IMR-90 (cell line): ENCODE measurements around the gene KLHL11. TPM values are rescaled to one million over a fixed set of nuclear protein-coding genes. Genes with fewer than 3 reads are reported as not detected.

ENCODE experiments used
- ATAC-seq: fragments of 200-7000 bp; cut with Tn5 transposase; 2 replicates; pipeline ENCODE4 v1.9.1; 2020; ENCODE audit warnings: low read depth, mild to moderate bottlenecking, moderate library complexity
- BruUV-seq: library from RNA; stranded (reverse); fragments of 400-500 nt; replicated peaks from 2 replicates; lab custom pipeline; 2021; lab: Mats Ljungman, UMichigan
- CTCF ChIA-PET: fragments of 300-600 bp; formaldehyde crosslinking; extraction: SDS; loops from one replicate; lab custom pipeline; 2021; ENCODE audit warnings: antibody characterized with exemption; lab: Yijun Ruan, JAX
- POLR2A ChIA-PET: fragments of 300-600 bp; sonication (Branson Sonifier 250); formaldehyde crosslinking; loops from one replicate; lab custom pipeline; 2022; ENCODE audit warnings: antibody characterized with exemption; ENCODE audit not compliant: unreplicated experiment; lab: Charles Lee
- DNase-seq: peaks from one replicate; pipeline ENCODE4 v3.0.0; 2013
- H2AFZ ChIP-seq: replicated peaks from 2 replicates; pipeline ENCODE3; 2013; ENCODE audit warnings: low read length, mild to moderate bottlenecking; ENCODE audit not compliant: poor library complexity
- H2AK5ac ChIP-seq: 2 replicates; pipeline ENCODE4 v1.6.1; 2013; ENCODE audit warnings: low read depth, low read length, inconsistent platforms
- H2AK9ac ChIP-seq: replicated peaks from 2 replicates; pipeline ENCODE3; 2013; ENCODE audit warnings: mild to moderate bottlenecking, low read depth, low read length, moderate library complexity; ENCODE audit not compliant: poor library complexity
- H2BK120ac ChIP-seq: 2 replicates; pipeline ENCODE4 v1.6.1; 2013; ENCODE audit warnings: low read depth, low read length, inconsistent platforms
- H2BK15ac ChIP-seq: 3 replicates; pipeline ENCODE4 v1.6.1; 2013; ENCODE audit warnings: low read depth, low read length, inconsistent platforms
- H2BK20ac ChIP-seq: 2 replicates; pipeline ENCODE4 v1.6.1; 2013; ENCODE audit warnings: low read depth, mild to moderate bottlenecking, inconsistent platforms, low read length, moderate library complexity
- H2BK5ac ChIP-seq: 2 replicates; pipeline ENCODE4 v1.6.1; 2013; ENCODE audit warnings: mild to moderate bottlenecking, low read depth, low read length, inconsistent platforms; ENCODE audit not compliant: poor library complexity, severe bottlenecking
- H3K14ac ChIP-seq: replicated peaks from 2 replicates; pipeline ENCODE4 v1.6.1; 2013; ENCODE audit warnings: low read depth, low read length, inconsistent platforms
- H3K18ac ChIP-seq: 2 replicates; pipeline ENCODE4 v1.6.1; 2013; ENCODE audit warnings: low read depth, low read length, control low read depth
- H3K23ac ChIP-seq: 2 replicates; pipeline ENCODE4 v1.6.1; 2013; ENCODE audit warnings: low read depth, low read length, inconsistent platforms
- H3K27ac ChIP-seq: 2 replicates; pipeline ENCODE4 v1.5.1; 2013; ENCODE audit warnings: mild to moderate bottlenecking, control low read depth, low read length; ENCODE audit not compliant: insufficient read depth
- H3K27me3 ChIP-seq: 2 replicates; pipeline ENCODE4 v1.6.1; 2013; ENCODE audit warnings: low read length; ENCODE audit not compliant: control insufficient read depth, insufficient read depth
- H3K36me3 ChIP-seq: 2 replicates; pipeline ENCODE4 v1.6.1; 2013; ENCODE audit warnings: low read length, mixed read lengths; ENCODE audit not compliant: control insufficient read depth, insufficient read depth
- H3K4ac ChIP-seq: 2 replicates; pipeline ENCODE4 v1.6.1; 2013; ENCODE audit warnings: low read depth, low read length, inconsistent platforms
- H3K4me1 ChIP-seq: 2 replicates; pipeline ENCODE4 v1.6.1; 2013; ENCODE audit warnings: low read length, mixed read lengths; ENCODE audit not compliant: control insufficient read depth, insufficient read depth
- H3K4me2 ChIP-seq: 2 replicates; pipeline ENCODE4 v1.6.1; 2013; ENCODE audit warnings: low read depth, mild to moderate bottlenecking, control low read depth, low read length, moderate library complexity
- H3K4me3 ChIP-seq: 2 replicates; pipeline ENCODE4 v1.5.1; 2013; ENCODE audit warnings: low read depth, mild to moderate bottlenecking, control low read depth, low read length, moderate library complexity; ENCODE audit not compliant: insufficient read depth
- H3K56ac ChIP-seq: 2 replicates; pipeline ENCODE4 v1.6.1; 2013; ENCODE audit warnings: low read length, inconsistent platforms; ENCODE audit not compliant: insufficient read depth; ENCODE audit errors: extremely low read depth
- H3K79me1 ChIP-seq, 2 experiments: 2 replicates each; pipeline ENCODE4 v1.6.1; 2013; ENCODE audit warnings: low read length in 2 of 2, inconsistent platforms in 1 of 2, low read depth in 1 of 2
- H3K9ac ChIP-seq: 2 replicates; pipeline ENCODE4 v1.6.1; 2013; ENCODE audit warnings: low read depth, low read length, control low read depth
- H3K9me1 ChIP-seq: 2 replicates; pipeline ENCODE4 v1.6.1; 2013; ENCODE audit warnings: low read length, inconsistent platforms; ENCODE audit not compliant: insufficient read depth
- H3K9me3 ChIP-seq: 2 replicates; pipeline ENCODE4 v1.6.1; 2013; ENCODE audit warnings: low read length; ENCODE audit not compliant: control insufficient read depth, insufficient read depth
- H4K20me1 ChIP-seq: 2 replicates; pipeline ENCODE4 v1.6.1; 2013; ENCODE audit warnings: low read length, inconsistent platforms; ENCODE audit not compliant: insufficient read depth
- H4K5ac ChIP-seq: 2 replicates; pipeline ENCODE4 v1.6.1; 2013; ENCODE audit warnings: mild to moderate bottlenecking, low read depth, low read length, control low read depth
- H4K8ac ChIP-seq, 2 experiments: 2 replicates each; pipeline ENCODE4 v1.6.1; 2013; ENCODE audit warnings: low read depth in 2 of 2, low read length in 2 of 2, control low read depth in 1 of 2, inconsistent platforms in 1 of 2
- H4K91ac ChIP-seq: 2 replicates; pipeline ENCODE4 v1.6.1; 2013; ENCODE audit warnings: low read depth, low read length, inconsistent platforms; ENCODE audit not compliant: insufficient read depth
- CEBPB ChIP-seq: IDR thresholded peaks from 2 replicates; pipeline ENCODE4 v1.6.1; 2012; ENCODE audit warnings: low read depth, low read length, improper control_type of control experiment
- MAZ ChIP-seq: IDR thresholded peaks from 2 replicates; pipeline ENCODE4 v1.6.1; 2012; ENCODE audit warnings: low read depth, mild to moderate bottlenecking, low read length, improper control_type of control experiment, moderate library complexity, borderline replicate concordance
- MXI1 ChIP-seq: IDR thresholded peaks from 2 replicates; pipeline ENCODE4 v1.6.1; 2012; ENCODE audit warnings: low read depth, mild to moderate bottlenecking, low read length, moderate library complexity, borderline replicate concordance
- NFE2L2 ChIP-seq: fragments of 150-350 bp; IDR thresholded peaks from 2 replicates; pipeline ENCODE4 v1.6.1; 2016; ENCODE audit warnings: low read depth, mild to moderate bottlenecking, low read length
- POLR2A ChIP-seq: IDR thresholded peaks from 2 replicates; pipeline ENCODE4 v1.6.1; 2012; ENCODE audit warnings: mild to moderate bottlenecking, low read depth, low read length
- RAD21 ChIP-seq: IDR thresholded peaks from 2 replicates; pipeline ENCODE4 v1.6.1; 2012; ENCODE audit warnings: low read length, improper control_type of control experiment
- WGBS, 2 experiments: methylation state at CpG; one replicate each; pipeline versions ENCODE4 v1.1.5 to v1.1.7; 2013; ENCODE audit warnings: missing lambda C conversion rate in 2 of 2; ENCODE audit not compliant: insufficient read length in 1 of 2; ENCODE audit errors: extremely low coverage in 2 of 2; 5-methylcytosine and 5-hydroxymethylcytosine counted together
- dilution Hi-C: fragments of 300-500 bp; cut with HindIII; formaldehyde crosslinking; loops from one replicate; pipeline ENCODE4 v1.14.3; 2018; ENCODE audit warnings: low sequenced_read_pairs; ENCODE audit not compliant: unreplicated experiment
- in situ Hi-C: fragments of 300-500 bp; cut with MboI; formaldehyde crosslinking; loops from 3 replicates; pipeline ENCODE4 v1.14.3; 2019; ENCODE audit warnings: low sequenced_read_pairs, inconsistent platforms, mixed read lengths
- intact Hi-C: fragments of 100-400 bp; cut with micrococcal nuclease; formaldehyde crosslinking; loops from 2 replicates; pipeline ENCODE4 v1.10.0; 2022
- polyA plus RNA-seq, 3 experiments: library from polyadenylated mRNA; depleted of rRNA; stranded (reverse); fragments of >200 nt; gene quantifications; 2 replicates each; pipeline ENCODE4 v1.2.3, GENCODE V29; 2012; ENCODE audit warnings: low replicate concordance in 1 of 3
- total RNA-seq: library from RNA; depleted of rRNA; stranded (reverse); fragments of >200 nt; gene quantifications from 2 replicates; pipeline ENCODE4 v1.2.3, GENCODE V29; 2012

KLHL11 gene
- total and polyA plus RNA-seq, 2 of the 4 experiments (the other 2 are of a cell fraction), result 4.1 to 38.5 TPM

GRCh38 chr17:41812381-41813151, 52.7 kb downstream of the KLHL11 start, which contains the start of gene FKBP10:
Gene FKBP10 (plus strand): TSS chr17:41813004. CDS start chr17:41813035, 31 bp downstream.
- Histone ChIP-seq H2BK5ac (peak within 1 kb of the TSS; percentile 94), H2AK9ac (peak within 1 kb of the TSS; percentile 100), H3K36me3 (peaks cover 16% of the 10 kb centered on the region), H3K27me3 (no peaks in the 10 kb centered on the region), H4K8ac (peak within 1 kb of the TSS; percentile 92 to 94), H2BK120ac (peak within 1 kb of the TSS; percentile 81), H3K56ac (peak within 1 kb of the TSS; percentile 96), H3K9me3 (no peaks in the 10 kb centered on the region), H3K18ac (peak within 1 kb of the TSS; percentile 87), H4K20me1 (peaks cover 45% of the 10 kb centered on the region), H3K4me1 (peaks cover 23% of the 10 kb centered on the region), H4K91ac (peak within 1 kb of the TSS; percentile 95), H3K4me2 (peak within 1 kb of the TSS; percentile 94), H3K23ac (peak within 1 kb of the TSS; percentile 95), H2AK5ac (peak within 1 kb of the TSS; percentile 95), H3K14ac (peak within 1 kb of the TSS; percentile 100), H2BK15ac (peak within 1 kb of the TSS; percentile 98; the same call in 2 of the 3 replicates), H2AFZ (peak within 1 kb of the TSS; percentile 94), H3K27ac (peak within 1 kb of the TSS; percentile 93), H2BK20ac (peak within 1 kb of the TSS; percentile 72; the same call in 1 of the 2 replicates), H3K9me1 (peaks cover 30% of the 10 kb centered on the region), H3K4ac (peak within 1 kb of the TSS; percentile 100), H4K5ac (peak within 1 kb of the TSS; percentile 92), H3K4me3 (peak within 1 kb of the TSS; percentile 88), H3K9ac (peak within 1 kb of the TSS; percentile 96), H3K79me1 (peaks cover 19 to 85% of the 10 kb centered on the region in 2 experiments)
- ATAC-seq (peak; percentile 66), DNase-seq (peak; percentile 92)
- intact Hi-C loops (loop anchor here (1.0 to 2.0 kb wide), 3 partner anchors 52 to 146 kb away; partner anchors contain the start of genes ACLY and KLHL11), dilution Hi-C loops (no loop called here), in situ Hi-C loops (no loop called here)
- 2% methylated on average over 8 of the region's 35 CpGs; no CpG with 5 or more reads in 1 of the 2 experiments for WGBS, 2 experiments
- TF ChIP-seq MXI1 (peak; percentile 86), POLR2A (peak; percentile 80; the same call in 1 of the 2 replicates), MAZ (peak; percentile 94), CEBPB (no peak), NFE2L2 (no peak), RAD21 (no peak)
- ChIA-PET CTCF (no interaction called here), POLR2A (interaction anchor here (0.6 to 0.7 kb wide), 3 partner anchors 102 to 206 kb away, joined by 3 to 6 read pairs (median 5); no protein-coding TSS in a partner anchor)
- no TSS peak for BruUV-seq
